ENCODE data around the gene CCDC170. TPM values are rescaled to one million over a fixed set of nuclear protein-coding genes. Genes with fewer than 3 reads are reported as not detected.
A peak's percentile ranks its signal among the peaks of the same experiment; 100 is the strongest.

The CCDC170 gene
- total and polyA plus RNA-seq, 4 donors = 0.37 to 0.59 (median 0.45) TPM

GRCh38 chr6:151670116-151670515, 176.3 kb downstream of the CCDC170 start:
- Histone ChIP-seq H3K4me1 (ENCODE audit: control insufficient read depth in 4 of 4, insufficient read depth in 4 of 4, low read length in 3 of 4) (peaks cover 0 to 45% (median 34%) of the 10 kb centered on the region in 4 donors), H3K4me3 (ENCODE audit: low read depth in 1 of 3, low read length in 3 of 3) (no peak overlapping the region), H3K36me3 (ENCODE audit: control insufficient read depth in 4 of 4, insufficient read depth in 3 of 4, low read depth in 1 of 4, low read length in 3 of 4) (no peaks in the 10 kb centered on the region), H3K9me3 (ENCODE audit: control insufficient read depth in 4 of 4, low read length in 3 of 4) (no peaks in the 10 kb centered on the region), H3K9ac (ENCODE audit: low read depth in 1 of 2, low read length in 2 of 2) (no peak overlapping the region), H3K27me3 (ENCODE audit: control insufficient read depth in 4 of 4, insufficient read depth in 4 of 4, low read length in 3 of 4) (no peaks in the 10 kb centered on the region), H3K27ac (ENCODE audit: low read depth in 1 of 2, low read length in 2 of 2) (peak overlapping the region in 1 of 2 donors; percentile 83)
- no peak for TF ChIP-seq ZBTB33 (IDR thresholded peaks at IDR 0.05)
- TF ChIP-seq HNF4A (conservative IDR thresholded peaks at IDR 0.05) = no peak
- TF ChIP-seq ATF3 (IDR thresholded peaks at IDR 0.05) = no peak
- no peak for TF ChIP-seq RAD21 (IDR thresholded peaks at IDR 0.05)
- TF ChIP-seq REST (IDR thresholded peaks at IDR 0.05) = no peak
- no peak for TF ChIP-seq TAF1 (conservative IDR thresholded peaks at IDR 0.05)
- TF ChIP-seq FOXA1 (IDR thresholded peaks at IDR 0.05) = no peak
- no peak for TF ChIP-seq MAX (IDR thresholded peaks at IDR 0.05)
- no peak for TF ChIP-seq NR2F2 (IDR thresholded peaks at IDR 0.05)
- no peak for TF ChIP-seq CTCF (IDR thresholded peaks at IDR 0.05; ENCODE audit: low read depth, low read length, missing input control)
- no peak for TF ChIP-seq HNF4G (IDR thresholded peaks at IDR 0.05)
- DNase-seq (ENCODE audit: low spot score) = no peak
- 75% methylated on average over 8 of the region's 8 CpGs for WGBS

Small RNA genes lying within 50 kb of the gene (small RNA-seq; reads per million reads assigned to genes)
- gene RNU6-813P = not detected

Other genes with a start within 250 kb of the CCDC170 start
- 1 to 10 TPM; 2.5 to 4.2 TPM for gene ZBTB2, start 102.5 kb upstream of the CCDC170 start, total RNA-seq
- gene ZBTB2, start 102.5 kb upstream of the CCDC170 start, polyA plus RNA-seq = 1 to 10 TPM; 2.9 to 3.2 TPM
- gene RMND1, start 41.9 kb upstream of the CCDC170 start, total RNA-seq = 10 to 100 TPM; 21.6 to 22.6 TPM
- 10 to 100 TPM; 13.2 to 14.6 TPM for gene RMND1, start 41.9 kb upstream of the CCDC170 start, polyA plus RNA-seq